Neural progenitor cell (in vitro differentiated cells): ENCODE measurements around the gene AUTS2.

ENCODE experiments used
- CTCF ChIP-seq: fragments of 200-600 bp; sonication (generic); IDR thresholded peaks from 2 replicates; pipeline ENCODE4 v1.5.1; 2017; ENCODE audit warnings: antibody characterized with exemption, mild to moderate bottlenecking
- EZH2 ChIP-seq: fragments of 200-600 bp; sonication (generic); IDR thresholded peaks from 2 replicates; pipeline ENCODE4 v1.6.1; 2017; ENCODE audit warnings: antibody characterized with exemption, mild to moderate bottlenecking, moderate library complexity

- TF ChIP-seq CTCF: no peak
- no peak for TF ChIP-seq EZH2
These were observed 1082.6 kb downstream of the AUTS2 start for GRCh38 chr7:70680743-70681468.
